ENCODE measurements around the gene LMF2. TPM values are rescaled to one million over a fixed set of nuclear protein-coding genes. Genes with fewer than 3 reads are reported as not detected.
A peak's percentile ranks its signal among the peaks of the same experiment; 100 is the strongest.

LMF2 gene
- polyA plus RNA-seq, 1 of the 3 experiments (the other 2 are of a cell fraction) = 34.3 TPM

DNA sequence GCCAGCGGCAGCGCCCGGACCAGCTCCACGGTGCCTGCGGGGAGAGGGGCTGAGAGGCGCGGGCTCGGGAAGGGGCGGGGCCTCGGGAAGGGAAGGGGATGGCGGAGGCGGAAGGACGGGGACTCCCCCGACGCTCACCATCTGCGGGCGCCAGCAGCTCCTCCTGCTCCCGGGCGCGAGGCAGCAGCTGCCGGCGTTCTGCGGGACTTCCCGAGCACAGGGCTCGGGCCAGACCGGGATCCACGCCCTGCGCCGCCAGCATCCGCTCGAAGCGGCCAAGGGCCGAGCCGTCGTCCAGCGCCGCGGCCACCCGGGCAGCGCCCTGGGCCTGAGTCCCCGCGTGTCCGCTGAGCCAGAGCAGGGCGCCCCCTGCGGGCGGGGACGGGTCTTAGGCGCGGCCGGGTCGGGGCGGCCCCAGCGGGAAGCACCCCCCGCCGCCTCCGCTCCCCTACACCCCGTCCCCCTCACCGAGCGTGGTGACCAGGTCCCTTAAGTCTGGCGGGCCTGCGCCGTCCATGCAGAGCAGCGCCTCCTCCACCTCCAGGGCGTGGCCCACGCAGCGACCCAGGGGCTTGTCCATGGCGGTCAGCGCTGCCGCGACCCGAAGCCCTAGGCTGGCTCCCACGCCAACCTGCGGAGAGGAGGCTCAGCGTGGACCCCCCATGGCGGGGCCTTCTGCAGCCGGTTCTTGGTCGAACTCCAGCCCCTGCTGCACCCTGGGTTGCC lies 18.8 kb upstream of the LMF2 start:
- H3K27me3 ChIP-seq (ENCODE audit: insufficient read depth) = no peaks in the 10 kb centered on the region
- H3K9me2 ChIP-seq = no peaks in the 10 kb centered on the region
- H3K9me3 ChIP-seq = no peaks in the 10 kb centered on the region
- peaks cover 4 to 27% of the 10 kb centered on the region in 2 experiments for H3K36me3 ChIP-seq (replicated peaks in 1 of 2; ENCODE audit: control insufficient read depth in 1 of 2, insufficient read depth in 2 of 2, low read length in 1 of 2)
- TF ChIP-seq, protein P1, sequence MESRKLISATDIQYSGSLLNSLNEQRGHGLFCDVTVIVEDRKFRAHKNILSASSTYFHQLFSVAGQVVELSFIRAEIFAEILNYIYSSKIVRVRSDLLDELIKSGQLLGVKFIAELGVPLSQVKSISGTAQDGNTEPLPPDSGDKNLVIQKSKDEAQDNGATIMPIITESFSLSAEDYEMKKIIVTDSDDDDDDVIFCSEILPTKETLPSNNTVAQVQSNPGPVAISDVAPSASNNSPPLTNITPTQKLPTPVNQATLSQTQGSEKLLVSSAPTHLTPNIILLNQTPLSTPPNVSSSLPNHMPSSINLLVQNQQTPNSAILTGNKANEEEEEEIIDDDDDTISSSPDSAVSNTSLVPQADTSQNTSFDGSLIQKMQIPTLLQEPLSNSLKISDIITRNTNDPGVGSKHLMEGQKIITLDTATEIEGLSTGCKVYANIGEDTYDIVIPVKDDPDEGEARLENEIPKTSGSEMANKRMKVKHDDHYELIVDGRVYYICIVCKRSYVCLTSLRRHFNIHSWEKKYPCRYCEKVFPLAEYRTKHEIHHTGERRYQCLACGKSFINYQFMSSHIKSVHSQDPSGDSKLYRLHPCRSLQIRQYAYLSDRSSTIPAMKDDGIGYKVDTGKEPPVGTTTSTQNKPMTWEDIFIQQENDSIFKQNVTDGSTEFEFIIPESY (IDR thresholded peaks at IDR 0.05; ENCODE audit: borderline replicate concordance, low read depth) = no peak
- TF ChIP-seq, protein P2, sequence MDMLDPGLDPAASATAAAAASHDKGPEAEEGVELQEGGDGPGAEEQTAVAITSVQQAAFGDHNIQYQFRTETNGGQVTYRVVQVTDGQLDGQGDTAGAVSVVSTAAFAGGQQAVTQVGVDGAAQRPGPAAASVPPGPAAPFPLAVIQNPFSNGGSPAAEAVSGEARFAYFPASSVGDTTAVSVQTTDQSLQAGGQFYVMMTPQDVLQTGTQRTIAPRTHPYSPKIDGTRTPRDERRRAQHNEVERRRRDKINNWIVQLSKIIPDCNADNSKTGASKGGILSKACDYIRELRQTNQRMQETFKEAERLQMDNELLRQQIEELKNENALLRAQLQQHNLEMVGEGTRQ (IDR thresholded peaks at IDR 0.05; ENCODE audit: borderline replicate concordance, low read depth, low read length) = no peak
- TF ChIP-seq, protein P3, sequence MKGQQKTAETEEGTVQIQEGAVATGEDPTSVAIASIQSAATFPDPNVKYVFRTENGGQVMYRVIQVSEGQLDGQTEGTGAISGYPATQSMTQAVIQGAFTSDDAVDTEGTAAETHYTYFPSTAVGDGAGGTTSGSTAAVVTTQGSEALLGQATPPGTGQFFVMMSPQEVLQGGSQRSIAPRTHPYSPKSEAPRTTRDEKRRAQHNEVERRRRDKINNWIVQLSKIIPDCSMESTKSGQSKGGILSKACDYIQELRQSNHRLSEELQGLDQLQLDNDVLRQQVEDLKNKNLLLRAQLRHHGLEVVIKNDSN (IDR thresholded peaks at IDR 0.05; ENCODE audit: borderline replicate concordance, low read depth) = no peak
- TF ChIP-seq TCF12 (IDR thresholded peaks at IDR 0.05) (0 out of 2 replicates have a peak, but pooled peaks have one; percentile 11), TAF1 (IDR thresholded peaks at IDR 0.05; ENCODE audit: borderline replicate concordance, low read depth, low read length) (0 out of 2 replicates have a peak, but pooled peaks have one; percentile 4), FOSL2 (IDR thresholded peaks at IDR 0.05; ENCODE audit: borderline replicate concordance, low read depth) (no peak), GABPA (IDR thresholded peaks at IDR 0.05; ENCODE audit: low read depth) (peak; percentile 40; the same call in 1 of the 2 replicates), NFIC (IDR thresholded peaks at IDR 0.05; ENCODE audit: borderline replicate concordance) (no peak)
- TF ChIP-seq, protein P4, sequence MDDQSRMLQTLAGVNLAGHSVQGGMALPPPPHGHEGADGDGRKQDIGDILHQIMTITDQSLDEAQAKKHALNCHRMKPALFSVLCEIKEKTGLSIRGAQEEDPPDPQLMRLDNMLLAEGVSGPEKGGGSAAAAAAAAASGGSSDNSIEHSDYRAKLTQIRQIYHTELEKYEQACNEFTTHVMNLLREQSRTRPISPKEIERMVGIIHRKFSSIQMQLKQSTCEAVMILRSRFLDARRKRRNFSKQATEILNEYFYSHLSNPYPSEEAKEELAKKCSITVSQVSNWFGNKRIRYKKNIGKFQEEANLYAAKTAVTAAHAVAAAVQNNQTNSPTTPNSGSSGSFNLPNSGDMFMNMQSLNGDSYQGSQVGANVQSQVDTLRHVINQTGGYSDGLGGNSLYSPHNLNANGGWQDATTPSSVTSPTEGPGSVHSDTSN (IDR thresholded peaks at IDR 0.05) = 0 out of 2 replicates have a peak, but pooled peaks have one; percentile 4
- TF ChIP-seq, protein P5, sequence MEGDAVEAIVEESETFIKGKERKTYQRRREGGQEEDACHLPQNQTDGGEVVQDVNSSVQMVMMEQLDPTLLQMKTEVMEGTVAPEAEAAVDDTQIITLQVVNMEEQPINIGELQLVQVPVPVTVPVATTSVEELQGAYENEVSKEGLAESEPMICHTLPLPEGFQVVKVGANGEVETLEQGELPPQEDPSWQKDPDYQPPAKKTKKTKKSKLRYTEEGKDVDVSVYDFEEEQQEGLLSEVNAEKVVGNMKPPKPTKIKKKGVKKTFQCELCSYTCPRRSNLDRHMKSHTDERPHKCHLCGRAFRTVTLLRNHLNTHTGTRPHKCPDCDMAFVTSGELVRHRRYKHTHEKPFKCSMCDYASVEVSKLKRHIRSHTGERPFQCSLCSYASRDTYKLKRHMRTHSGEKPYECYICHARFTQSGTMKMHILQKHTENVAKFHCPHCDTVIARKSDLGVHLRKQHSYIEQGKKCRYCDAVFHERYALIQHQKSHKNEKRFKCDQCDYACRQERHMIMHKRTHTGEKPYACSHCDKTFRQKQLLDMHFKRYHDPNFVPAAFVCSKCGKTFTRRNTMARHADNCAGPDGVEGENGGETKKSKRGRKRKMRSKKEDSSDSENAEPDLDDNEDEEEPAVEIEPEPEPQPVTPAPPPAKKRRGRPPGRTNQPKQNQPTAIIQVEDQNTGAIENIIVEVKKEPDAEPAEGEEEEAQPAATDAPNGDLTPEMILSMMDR (IDR thresholded peaks at IDR 0.05) = peak; percentile 65
- TF ChIP-seq, protein P6, sequence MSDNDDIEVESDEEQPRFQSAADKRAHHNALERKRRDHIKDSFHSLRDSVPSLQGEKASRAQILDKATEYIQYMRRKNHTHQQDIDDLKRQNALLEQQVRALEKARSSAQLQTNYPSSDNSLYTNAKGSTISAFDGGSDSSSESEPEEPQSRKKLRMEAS (IDR thresholded peaks at IDR 0.05; ENCODE audit: low read depth) = peak; percentile 58
- CTCF ChIA-PET = interaction anchor here (0.5 to 3.4 kb wide), 42 partner anchors 9 to 289 kb away, joined by 3 to 53 read pairs (median 4); partner anchors contain the start of genes CHKB, CPT1B, HDAC10 and KLHDC7B
- H3K9ac ChIP-seq = peak overlapping the region; percentile 80
- peak overlapping the region; percentile 76 for H2AFZ ChIP-seq (ENCODE audit: low read depth)
- DNase-seq = peak; percentile 92
- 1% methylated on average over 13 of the region's 77 CpGs for WGBS (ENCODE audit: low lambda C conversion rate)
- H3K79me2 ChIP-seq (ENCODE audit: insufficient read depth) = peaks cover 18% of the 10 kb centered on the region
- POLR2A ChIA-PET = interaction anchor here (1.1 to 2.9 kb wide), 13 partner anchors 13 to 224 kb away, joined by 3 to 12 read pairs (median 6); partner anchors contain the start of genes ADM2, CHKB, KLHDC7B and LMF2
- peaks cover 8% of the 10 kb centered on the region; the same call in 1 of the 2 replicates for H4K20me1 ChIP-seq (ENCODE audit: insufficient read depth)
- peak overlapping the region; percentile 68 to 93 for H3K27ac ChIP-seq (ENCODE audit: low read depth in 2 of 2, low read length in 1 of 2)
- H3F3A ChIP-seq (replicated peaks; ENCODE audit: insufficient read depth) = peaks cover 19% of the 10 kb centered on the region
- H3K4me3 ChIP-seq (ENCODE audit: low read depth in 2 of 2, low read length in 1 of 2) = peak overlapping the region; percentile 80 to 81
- H3K4me1 ChIP-seq (ENCODE audit: control insufficient read depth in 1 of 2, insufficient read depth in 2 of 2, low read depth in 1 of 2, low read length in 1 of 2) = peaks cover 7 to 27% of the 10 kb centered on the region in 2 experiments; a peak in 2 of 4 replicates
- peak overlapping the region; percentile 93 for H3K4me2 ChIP-seq
